Measurements from ENCODE around the gene RAB3IL1.

The RAB3IL1 gene

DNA sequence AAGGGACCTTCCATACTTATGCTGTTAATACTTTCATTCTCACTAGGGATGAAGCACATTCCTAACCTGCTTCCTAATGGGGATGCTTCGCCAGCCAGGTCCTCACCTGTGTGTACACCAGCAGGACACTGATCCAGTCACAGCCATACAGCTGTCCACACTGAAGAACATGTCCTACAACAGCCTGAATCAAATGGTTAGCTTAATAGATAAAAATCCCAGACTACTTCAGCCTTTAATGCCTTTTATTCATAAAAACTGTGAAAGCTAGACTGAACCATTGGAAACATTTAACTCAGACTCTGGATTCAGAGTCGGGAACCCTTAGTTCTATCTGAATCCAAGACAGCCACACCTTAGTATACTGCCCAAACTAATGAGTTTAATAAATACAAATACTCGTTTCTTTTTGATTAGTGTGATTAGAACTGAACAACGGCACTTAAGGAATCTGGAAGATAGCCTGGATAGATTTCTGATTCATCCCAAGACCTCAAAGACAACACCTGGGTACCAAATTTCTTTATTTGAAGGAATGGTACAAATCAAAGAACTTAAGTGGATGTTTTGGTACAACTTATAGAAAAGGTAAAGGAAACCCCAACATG lies 46.8 kb upstream of the RAB3IL1 start:
- Histone ChIP-seq H3K27me3 (ENCODE audit: control insufficient read depth in 3 of 3, insufficient read depth in 3 of 3, low read depth in 1 of 3, low read length in 3 of 3) (no peaks in the 10 kb centered on the region), H4K91ac (ENCODE audit: low read depth, low read length, poor library complexity) (no peak overlapping the region), H3K79me1 (ENCODE audit: low read depth, low read length) (peaks cover 6% of the 10 kb centered on the region), H3K27ac (replicated peaks; ENCODE audit: low read length) (no peak overlapping the region), H3K36me3 (replicated peaks in 1 of 2; ENCODE audit: control insufficient read depth in 2 of 2, insufficient read depth in 2 of 2, low read length in 2 of 2) (peaks cover 15 to 38% of the 10 kb centered on the region in 2 donors), H3K9me3 (replicated peaks in 1 of 2; ENCODE audit: control insufficient read depth in 2 of 2, insufficient read depth in 1 of 2, low read depth in 1 of 2, low read length in 2 of 2) (no peaks in the 10 kb centered on the region), H2AFZ (ENCODE audit: low read length) (no peak overlapping the region), H2BK5ac (ENCODE audit: low read length) (no peak overlapping the region), H2BK15ac (ENCODE audit: low read length) (no peak overlapping the region), H2BK120ac (ENCODE audit: low read depth, low read length) (no peak overlapping the region), H3K9ac (ENCODE audit: low read depth, low read length, poor library complexity) (no peak overlapping the region), H3K4me1 (ENCODE audit: control insufficient read depth in 2 of 2, insufficient read depth in 1 of 2, low read depth in 1 of 2, low read length in 2 of 2) (peaks cover 4 to 8% of the 10 kb centered on the region in 2 donors), H3K4me2 (ENCODE audit: insufficient read depth, low read length, poor library complexity, severe bottlenecking) (no peak overlapping the region), H2BK12ac (ENCODE audit: low read length) (no peak overlapping the region), H3K18ac (ENCODE audit: low read length) (no peak overlapping the region), H4K8ac (ENCODE audit: low read depth, low read length) (no peak overlapping the region), H3K4ac (ENCODE audit: low read length) (no peak overlapping the region), H3K23ac (ENCODE audit: low read depth, low read length, poor library complexity) (no peak overlapping the region), H3K14ac (ENCODE audit: low read length) (no peak overlapping the region), H3K4me3 (ENCODE audit: low read length in 2 of 2) (no peak overlapping the region), H2AK5ac (ENCODE audit: low read depth, low read length) (no peak overlapping the region)
- WGBS, 2 donors (ENCODE audit: extremely low coverage in 2 of 2, insufficient read length in 2 of 2, insufficient replicate concordance in 1 of 2) = no CpG with 5 or more reads among the region's 4 CpGs
- DNase-seq (ENCODE audit: low spot score) = no peak

DNA sequence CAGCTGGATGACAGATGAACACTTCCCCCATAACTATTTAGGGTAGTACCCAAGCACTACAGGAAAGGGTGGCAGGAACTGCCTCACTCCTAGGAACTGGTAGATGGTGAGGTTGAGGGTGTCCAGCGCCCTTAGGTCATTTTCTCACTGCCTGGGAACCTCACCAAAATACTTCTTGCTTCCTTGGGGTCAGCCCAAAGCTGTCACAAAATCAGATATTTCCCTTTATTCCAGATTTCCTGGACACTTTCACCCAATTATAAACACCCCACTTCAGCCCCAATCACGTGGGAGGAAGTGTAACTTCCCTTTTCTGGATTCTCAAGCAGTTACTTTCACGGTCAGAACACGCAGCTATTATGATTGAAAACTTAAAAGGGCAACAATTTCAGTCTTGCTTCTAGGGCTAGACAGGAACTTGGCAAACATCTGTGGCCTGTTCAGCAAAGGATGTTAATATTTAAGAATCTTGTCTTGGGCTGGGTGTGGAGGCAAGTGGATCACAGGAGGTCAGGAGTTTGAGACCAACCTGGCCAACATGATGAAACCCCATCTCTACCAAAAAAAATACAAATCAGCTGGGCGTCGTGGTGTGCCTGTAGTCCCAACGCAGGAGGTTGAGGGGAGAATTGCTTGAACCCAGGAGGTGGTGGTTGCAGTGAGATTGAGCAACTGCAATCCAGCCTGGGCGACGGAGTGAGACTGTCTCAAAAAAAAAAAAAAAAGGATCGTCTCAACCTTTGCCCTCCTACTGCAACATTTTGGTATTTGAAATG lies 46.1 kb upstream of the RAB3IL1 start:
- Histone ChIP-seq H3K4me2 (ENCODE audit: insufficient read depth, low read length, poor library complexity, severe bottlenecking) (no peak overlapping the region), H2AK5ac (ENCODE audit: low read depth, low read length) (no peak overlapping the region), H3K27ac (replicated peaks; ENCODE audit: low read length) (no peak overlapping the region), H3K9me3 (replicated peaks in 1 of 2; ENCODE audit: control insufficient read depth in 2 of 2, insufficient read depth in 1 of 2, low read depth in 1 of 2, low read length in 2 of 2) (no peaks in the 10 kb centered on the region), H3K14ac (ENCODE audit: low read length) (no peak overlapping the region), H4K91ac (ENCODE audit: low read depth, low read length, poor library complexity) (no peak overlapping the region), H2AFZ (ENCODE audit: low read length) (no peak overlapping the region), H3K23ac (ENCODE audit: low read depth, low read length, poor library complexity) (no peak overlapping the region), H4K8ac (ENCODE audit: low read depth, low read length) (no peak overlapping the region), H3K4me3 (ENCODE audit: low read length in 2 of 2) (no peak overlapping the region), H3K18ac (ENCODE audit: low read length) (no peak overlapping the region), H2BK15ac (ENCODE audit: low read length) (no peak overlapping the region), H2BK120ac (ENCODE audit: low read depth, low read length) (no peak overlapping the region), H3K79me1 (ENCODE audit: low read depth, low read length) (peaks cover 7% of the 10 kb centered on the region), H3K9ac (ENCODE audit: low read depth, low read length, poor library complexity) (no peak overlapping the region), H2BK5ac (ENCODE audit: low read length) (no peak overlapping the region), H3K4me1 (ENCODE audit: control insufficient read depth in 2 of 2, insufficient read depth in 1 of 2, low read depth in 1 of 2, low read length in 2 of 2) (peaks cover 4 to 7% of the 10 kb centered on the region in 2 donors), H3K27me3 (ENCODE audit: control insufficient read depth in 3 of 3, insufficient read depth in 3 of 3, low read depth in 1 of 3, low read length in 3 of 3) (no peaks in the 10 kb centered on the region), H2BK12ac (ENCODE audit: low read length) (no peak overlapping the region), H3K36me3 (replicated peaks in 1 of 2; ENCODE audit: control insufficient read depth in 2 of 2, insufficient read depth in 2 of 2, low read length in 2 of 2) (peaks cover 15 to 38% of the 10 kb centered on the region in 2 donors), H3K4ac (ENCODE audit: low read length) (no peak overlapping the region)
- DNase-seq (ENCODE audit: low spot score) = no peak
- no CpG with 5 or more reads among the region's 10 CpGs for WGBS, 2 donors (ENCODE audit: extremely low coverage in 2 of 2, insufficient read length in 2 of 2, insufficient replicate concordance in 1 of 2)

DNA sequence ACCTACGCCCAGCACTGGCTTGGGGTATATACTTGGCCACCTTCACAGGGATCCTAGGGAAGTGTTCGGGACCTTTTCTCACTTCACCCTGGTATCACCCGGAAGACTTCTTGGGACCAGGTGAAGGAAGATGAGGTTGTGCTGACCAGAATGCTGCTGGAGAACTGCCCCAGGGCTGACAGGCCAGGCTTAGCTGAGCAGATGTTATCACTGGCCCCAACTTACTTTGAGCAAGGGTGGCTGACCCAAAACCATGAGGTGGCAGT lies 45.6 kb upstream of the RAB3IL1 start:
- no peak overlapping the region for H3K23ac ChIP-seq (ENCODE audit: low read depth, low read length, poor library complexity)
- H2AK5ac ChIP-seq (ENCODE audit: low read depth, low read length) = no peak overlapping the region
- H3K27ac ChIP-seq (replicated peaks; ENCODE audit: low read length) = no peak overlapping the region
- H3K79me1 ChIP-seq (ENCODE audit: low read depth, low read length) = peaks cover 8% of the 10 kb centered on the region
- H4K8ac ChIP-seq (ENCODE audit: low read depth, low read length) = no peak overlapping the region
- no peak overlapping the region for H3K4me2 ChIP-seq (ENCODE audit: insufficient read depth, low read length, poor library complexity, severe bottlenecking)
- WGBS, 2 donors (ENCODE audit: extremely low coverage in 2 of 2, insufficient read length in 2 of 2, insufficient replicate concordance in 1 of 2) = no CpG with 5 or more reads among the region's 3 CpGs
- no peak overlapping the region for H3K4ac ChIP-seq (ENCODE audit: low read length)
- DNase-seq (ENCODE audit: low spot score) = no peak
- H3K27me3 ChIP-seq (ENCODE audit: control insufficient read depth in 3 of 3, insufficient read depth in 3 of 3, low read depth in 1 of 3, low read length in 3 of 3) = no peaks in the 10 kb centered on the region
- H3K14ac ChIP-seq (ENCODE audit: low read length) = no peak overlapping the region
- H4K91ac ChIP-seq (ENCODE audit: low read depth, low read length, poor library complexity) = no peak overlapping the region
- H3K9ac ChIP-seq (ENCODE audit: low read depth, low read length, poor library complexity) = no peak overlapping the region
- no peak overlapping the region for H3K18ac ChIP-seq (ENCODE audit: low read length)
- H2BK12ac ChIP-seq (ENCODE audit: low read length) = no peak overlapping the region
- peaks cover 15 to 38% of the 10 kb centered on the region in 2 donors for H3K36me3 ChIP-seq (replicated peaks in 1 of 2; ENCODE audit: control insufficient read depth in 2 of 2, insufficient read depth in 2 of 2, low read length in 2 of 2)
- no peaks in the 10 kb centered on the region for H3K9me3 ChIP-seq (replicated peaks in 1 of 2; ENCODE audit: control insufficient read depth in 2 of 2, insufficient read depth in 1 of 2, low read depth in 1 of 2, low read length in 2 of 2)
- H2BK5ac ChIP-seq (ENCODE audit: low read length) = no peak overlapping the region
- H2BK15ac ChIP-seq (ENCODE audit: low read length) = no peak overlapping the region
- H2BK120ac ChIP-seq (ENCODE audit: low read depth, low read length) = no peak overlapping the region
- H2AFZ ChIP-seq (ENCODE audit: low read length) = no peak overlapping the region
- H3K4me3 ChIP-seq (ENCODE audit: low read length in 2 of 2) = no peak overlapping the region
- H3K4me1 ChIP-seq (ENCODE audit: control insufficient read depth in 2 of 2, insufficient read depth in 1 of 2, low read depth in 1 of 2, low read length in 2 of 2) = peaks cover 2 to 4% of the 10 kb centered on the region in 2 donors

- no CpG with 5 or more reads among the region's 12 CpGs for WGBS, 2 donors (ENCODE audit: extremely low coverage in 2 of 2, insufficient read length in 2 of 2, insufficient replicate concordance in 1 of 2)
- Histone ChIP-seq H2AFZ (ENCODE audit: low read length) (no peak overlapping the region), H3K4me2 (ENCODE audit: insufficient read depth, low read length, poor library complexity, severe bottlenecking) (no peak overlapping the region), H3K36me3 (replicated peaks in 1 of 2; ENCODE audit: control insufficient read depth in 2 of 2, insufficient read depth in 2 of 2, low read length in 2 of 2) (peaks cover 15 to 38% of the 10 kb centered on the region in 2 donors), H3K14ac (ENCODE audit: low read length) (no peak overlapping the region), H3K9me3 (replicated peaks in 1 of 2; ENCODE audit: control insufficient read depth in 2 of 2, insufficient read depth in 1 of 2, low read depth in 1 of 2, low read length in 2 of 2) (no peaks in the 10 kb centered on the region), H3K4ac (ENCODE audit: low read length) (no peak overlapping the region), H3K18ac (ENCODE audit: low read length) (no peak overlapping the region), H3K27me3 (ENCODE audit: control insufficient read depth in 3 of 3, insufficient read depth in 3 of 3, low read depth in 1 of 3, low read length in 3 of 3) (no peaks in the 10 kb centered on the region), H2BK120ac (ENCODE audit: low read depth, low read length) (no peak overlapping the region), H3K9ac (ENCODE audit: low read depth, low read length, poor library complexity) (no peak overlapping the region), H3K4me1 (ENCODE audit: control insufficient read depth in 2 of 2, insufficient read depth in 1 of 2, low read depth in 1 of 2, low read length in 2 of 2) (peaks cover 1 to 4% of the 10 kb centered on the region in 2 donors), H3K23ac (ENCODE audit: low read depth, low read length, poor library complexity) (no peak overlapping the region), H3K27ac (replicated peaks; ENCODE audit: low read length) (no peak overlapping the region), H3K79me1 (ENCODE audit: low read depth, low read length) (peaks cover 8% of the 10 kb centered on the region), H4K91ac (ENCODE audit: low read depth, low read length, poor library complexity) (no peak overlapping the region), H3K4me3 (ENCODE audit: low read length in 2 of 2) (no peak overlapping the region), H4K8ac (ENCODE audit: low read depth, low read length) (no peak overlapping the region), H2BK15ac (ENCODE audit: low read length) (no peak overlapping the region), H2AK5ac (ENCODE audit: low read depth, low read length) (no peak overlapping the region), H2BK12ac (ENCODE audit: low read length) (no peak overlapping the region), H2BK5ac (ENCODE audit: low read length) (no peak overlapping the region)
- DNase-seq (ENCODE audit: low spot score) = no peak
Observed at GRCh38 chr11:61962213-61963015, 45.0 kb upstream of the RAB3IL1 start.
